ENCODE data around the gene KCNK6.
A peak's percentile ranks its signal among the peaks of the same experiment; 100 is the strongest.

Gene KCNK6

GRCh38 chr19:38377052-38377451, 57.4 kb downstream of the KCNK6 start:
- TF ChIP-seq EZH2phosphoT487 (IDR thresholded peaks at IDR 0.05; ENCODE audit: borderline replicate concordance): no peak
- TF ChIP-seq CTCF (conservative IDR thresholded peaks at IDR 0.05; ENCODE audit: low read length): no peak
- Histone ChIP-seq H3K27me3 (ENCODE audit: insufficient read depth, low read length, poor library complexity, severe bottlenecking) (no peaks in the 10 kb centered on the region), H2AFZ (ENCODE audit: low read length) (no peak overlapping the region), H3K36me3 (ENCODE audit: insufficient read depth, low read length) (peaks cover 26% of the 10 kb centered on the region; the same call in 1 of the 2 replicates), H3K79me2 (ENCODE audit: insufficient read depth, low read length) (peaks cover 49% of the 10 kb centered on the region), H3K4me1 (ENCODE audit: insufficient read depth, low read length, poor library complexity, severe bottlenecking) (peaks cover 20% of the 10 kb centered on the region), H3K4me3 (ENCODE audit: low read length, poor library complexity, severe bottlenecking) (peak overlapping the region; percentile 80), H3K9me2 (replicated peaks; ENCODE audit: low read depth, low read length) (no peaks in the 10 kb centered on the region), H3K9me3 (ENCODE audit: insufficient read depth, low read depth, low read length) (no peaks in the 10 kb centered on the region), H3K9ac (ENCODE audit: low read depth, low read length, poor library complexity, severe bottlenecking) (peak overlapping the region; percentile 83), H3K4me2 (ENCODE audit: low read depth, low read length, poor library complexity, severe bottlenecking) (peak overlapping the region; percentile 99), H3F3A (ENCODE audit: low read depth) (no peaks in the 10 kb centered on the region), H4K20me1 (ENCODE audit: insufficient read depth, low read length, poor library complexity, severe bottlenecking) (peaks cover 24% of the 10 kb centered on the region)

- no peak overlapping the region for H3K4me3 ChIP-seq (ENCODE audit: low read length, poor library complexity, severe bottlenecking)
- H3F3A ChIP-seq (ENCODE audit: low read depth): no peaks in the 10 kb centered on the region
- no peak overlapping the region for H3K4me2 ChIP-seq (ENCODE audit: low read depth, low read length, poor library complexity, severe bottlenecking)
- H3K9me2 ChIP-seq (replicated peaks; ENCODE audit: low read depth, low read length): no peaks in the 10 kb centered on the region
- peaks cover 41% of the 10 kb centered on the region; the same call in 1 of the 2 replicates for H3K36me3 ChIP-seq (ENCODE audit: insufficient read depth, low read length)
- peaks cover 24% of the 10 kb centered on the region for H4K20me1 ChIP-seq (ENCODE audit: insufficient read depth, low read length, poor library complexity, severe bottlenecking)
- no peaks in the 10 kb centered on the region for H3K27me3 ChIP-seq (ENCODE audit: insufficient read depth, low read length, poor library complexity, severe bottlenecking)
- peaks cover 49% of the 10 kb centered on the region for H3K79me2 ChIP-seq (ENCODE audit: insufficient read depth, low read length)
- peaks cover 19% of the 10 kb centered on the region for H3K4me1 ChIP-seq (ENCODE audit: insufficient read depth, low read length, poor library complexity, severe bottlenecking)
- no peak overlapping the region for H2AFZ ChIP-seq (ENCODE audit: low read length)
- TF ChIP-seq CTCF (conservative IDR thresholded peaks at IDR 0.05; ENCODE audit: low read length): no peak
- TF ChIP-seq EZH2phosphoT487 (IDR thresholded peaks at IDR 0.05; ENCODE audit: borderline replicate concordance): no peak
- H3K9me3 ChIP-seq (ENCODE audit: insufficient read depth, low read depth, low read length): no peaks in the 10 kb centered on the region
- no peak overlapping the region for H3K9ac ChIP-seq (ENCODE audit: low read depth, low read length, poor library complexity, severe bottlenecking)
Observed at GRCh38 chr19:38378866-38379265, 59.2 kb downstream of the KCNK6 start.

GRCh38 chr19:38381138-38381537, 61.5 kb downstream of the KCNK6 start:
- H4K20me1 ChIP-seq (ENCODE audit: insufficient read depth, low read length, poor library complexity, severe bottlenecking): peaks cover 14% of the 10 kb centered on the region
- no peaks in the 10 kb centered on the region for H3K9me3 ChIP-seq (ENCODE audit: insufficient read depth, low read depth, low read length)
- peaks cover 5% of the 10 kb centered on the region for H3K4me1 ChIP-seq (ENCODE audit: insufficient read depth, low read length, poor library complexity, severe bottlenecking)
- H3K4me3 ChIP-seq (ENCODE audit: low read length, poor library complexity, severe bottlenecking): no peak overlapping the region
- no peak for TF ChIP-seq EZH2phosphoT487 (IDR thresholded peaks at IDR 0.05; ENCODE audit: borderline replicate concordance)
- no peak for TF ChIP-seq CTCF (conservative IDR thresholded peaks at IDR 0.05; ENCODE audit: low read length)
- peaks cover 33% of the 10 kb centered on the region for H3K79me2 ChIP-seq (ENCODE audit: insufficient read depth, low read length)
- no peaks in the 10 kb centered on the region for H3K9me2 ChIP-seq (replicated peaks; ENCODE audit: low read depth, low read length)
- H3K9ac ChIP-seq (ENCODE audit: low read depth, low read length, poor library complexity, severe bottlenecking): no peak overlapping the region
- no peaks in the 10 kb centered on the region for H3F3A ChIP-seq (ENCODE audit: low read depth)
- H2AFZ ChIP-seq (ENCODE audit: low read length): no peak overlapping the region
- H3K36me3 ChIP-seq (ENCODE audit: insufficient read depth, low read length): peaks cover 44% of the 10 kb centered on the region; the same call in 1 of the 2 replicates
- no peaks in the 10 kb centered on the region for H3K27me3 ChIP-seq (ENCODE audit: insufficient read depth, low read length, poor library complexity, severe bottlenecking)
- H3K4me2 ChIP-seq (ENCODE audit: low read depth, low read length, poor library complexity, severe bottlenecking): no peak overlapping the region
